K562 (cell line): Measurements from ENCODE around the gene PPP1R37. TPM values are rescaled to one million over a fixed set of nuclear protein-coding genes. Genes with fewer than 3 reads are reported as not detected.
A peak's percentile ranks its signal among the peaks of the same experiment; 100 is the strongest.

Source experiments
- EP300 ChIP-seq: IDR thresholded peaks from 2 replicates; pipeline ENCODE4 v1.6.1; 2012; ENCODE audit warnings: low read length, improper control_type of control experiment
- EWSR1 ChIP-seq: fragments of 450-650 bp; IDR thresholded peaks from 2 replicates; pipeline ENCODE4 v1.6.1; 2018; ENCODE audit warnings: borderline replicate concordance, mild to moderate bottlenecking, low read depth, moderate library complexity; ENCODE audit not compliant: partially characterized antibody
- HIVEP1 ChIP-seq: fragments of 250-450 bp; sonication (Bioruptor Pico); IDR thresholded peaks from 2 replicates; pipeline ENCODE4 v1.4.0; 2020; ENCODE audit warnings: mild to moderate bottlenecking
- HMGN3 ChIP-seq: IDR thresholded peaks from 2 replicates; pipeline ENCODE4 v1.6.1; 2011; ENCODE audit warnings: borderline replicate concordance, low read depth, mild to moderate bottlenecking, mixed read lengths, low read length; ENCODE audit not compliant: insufficient read length; ENCODE audit errors: extremely low read depth
- HNRNPLL ChIP-seq: fragments of 200-400 bp; formaldehyde crosslinking; IDR thresholded peaks from 2 replicates; pipeline ENCODE4 v1.6.1; 2017; ENCODE audit warnings: low read length, low read depth, mild to moderate bottlenecking; ENCODE audit not compliant: poor library complexity, severe bottlenecking
- MYC ChIP-seq, 2 experiments: fragments of 250-450 bp in 1 of 2; sonication (Bioruptor Pico) in 1 of 2; IDR thresholded peaks; 2 replicates each; pipeline versions ENCODE4 v1.5.1 to v1.6.1; 2012 to 2021; ENCODE audit warnings: low read depth in 2 of 2, borderline replicate concordance in 1 of 2, improper control_type of control experiment in 1 of 2, low read length in 1 of 2, mild to moderate bottlenecking in 1 of 2, moderate library complexity in 1 of 2
- NCOA6 ChIP-seq: fragments of 450-650 bp; IDR thresholded peaks from 2 replicates; pipeline ENCODE4 v1.6.1; 2017; ENCODE audit warnings: mild to moderate bottlenecking
- NFIX ChIP-seq: fragments of 250-450 bp; sonication (Bioruptor Pico); IDR thresholded peaks from 2 replicates; pipeline ENCODE4 v1.4.0; 2020; ENCODE audit warnings: low read depth, mild to moderate bottlenecking, moderate library complexity
- NFRKB ChIP-seq: fragments of 450-650 bp; IDR thresholded peaks from 2 replicates; pipeline ENCODE4 v1.6.1; 2016; ENCODE audit warnings: low read depth
- SAFB ChIP-seq: fragments of 200-400 bp; formaldehyde crosslinking; IDR thresholded peaks from 2 replicates; pipeline ENCODE4 v1.6.1; 2017; ENCODE audit warnings: low read depth, low read length, borderline replicate concordance
- TOE1 ChIP-seq, 2 experiments: fragments of 450-650 bp in 1 of 2; sonication (generic) in 1 of 2; formaldehyde crosslinking in 1 of 2; IDR thresholded peaks; 2 replicates each; pipeline versions ENCODE4 v1.7.1 to v1.8.0; 2016 to 2022; ENCODE audit warnings: borderline replicate concordance in 2 of 2, mild to moderate bottlenecking in 2 of 2, antibody characterized with exemption in 1 of 2, inconsistent platforms in 1 of 2, low read depth in 1 of 2, missing genetic modification reagents in 1 of 2, moderate library complexity in 1 of 2
- ZFP36 ChIP-seq: fragments of 150-350 bp; IDR thresholded peaks from 2 replicates; pipeline ENCODE4 v1.6.1; 2018; ENCODE audit warnings: low read length, low read depth; ENCODE audit not compliant: partially characterized antibody
- ZNF551 ChIP-seq: fragments of 250-450 bp; sonication (Bioruptor Pico); IDR thresholded peaks from 2 replicates; pipeline ENCODE4 v1.5.0; 2021; ENCODE audit warnings: mild to moderate bottlenecking, moderate library complexity
- polyA plus RNA-seq, 8 experiments: library from polyadenylated mRNA; depleted of rRNA in 4 of 8; stranded (reverse) in 5 of 8; unstranded in 3 of 8; fragments of >200 nt; fragmentation: Nextera tagmentation in 2 of 8; fragmentation: Illumina TruSeq in 1 of 8; extraction: Ambion mirVana in 2 of 8; extraction: Trizol in 1 of 8; gene quantifications; 2 replicates each; pipeline versions ENCODE4 v1.2.1 to v1.2.3, GENCODE V29; 2011 to 2014; ENCODE audit warnings: inconsistent platforms in 1 of 8, missing spikeins in 1 of 8
- total RNA-seq, 7 experiments: library from RNA; depleted of rRNA in 6 of 7; stranded (reverse); fragments of >200 nt in 6 of 7; fragmentation: Illumina TruSeq in 2 of 7; extraction: Trizol in 2 of 7; gene quantifications; 2 replicates each; pipeline versions ENCODE4 v1.2.1 to v1.2.3, GENCODE V29; 2011 to 2021; ENCODE audit warnings: low replicate concordance in 1 of 7
- TF ChIP-seq, protein P1 (sequence below), 2 experiments: fragments of 450-650 bp; conservative IDR thresholded peaks; 2 replicates each; pipeline ENCODE4 v1.6.1; 2017; ENCODE audit warnings: mild to moderate bottlenecking in 2 of 2, moderate library complexity in 2 of 2
- TF ChIP-seq, protein P2 (sequence below), 2 experiments: fragments of 450-650 bp in 1 of 2; sonication (generic) in 1 of 2; formaldehyde crosslinking; conservative IDR thresholded peaks; 2 replicates each; pipeline versions ENCODE4 v1.4.0 to v1.8.1; 2020 to 2022; ENCODE audit warnings: mild to moderate bottlenecking in 1 of 2, missing genetic modification reagents in 1 of 2
- TF ChIP-seq, protein P3 (sequence below): fragments of 250-450 bp; sonication (Bioruptor Pico); IDR thresholded peaks from 2 replicates; pipeline ENCODE4 v1.5.0; 2020; ENCODE audit warnings: mild to moderate bottlenecking
- TF ChIP-seq, protein P4 (sequence below): sonication (generic); formaldehyde crosslinking; IDR thresholded peaks from 2 replicates; pipeline ENCODE4 v1.9.0; 2022; ENCODE audit warnings: mild to moderate bottlenecking, missing genetic modification reagents
- TF ChIP-seq, protein P5 (sequence below): fragments of 450-650 bp; formaldehyde crosslinking; IDR thresholded peaks from 2 replicates; pipeline ENCODE4 v1.4.0; 2022; ENCODE audit warnings: missing genetic modification characterization

Gene PPP1R37
- total and polyA plus RNA-seq, 9 of the 15 experiments (the other 6 are each of a cell fraction or from before 2014, with no cell fraction given), result 0.04 to 20.3 (median 7.3) TPM

DNA sequence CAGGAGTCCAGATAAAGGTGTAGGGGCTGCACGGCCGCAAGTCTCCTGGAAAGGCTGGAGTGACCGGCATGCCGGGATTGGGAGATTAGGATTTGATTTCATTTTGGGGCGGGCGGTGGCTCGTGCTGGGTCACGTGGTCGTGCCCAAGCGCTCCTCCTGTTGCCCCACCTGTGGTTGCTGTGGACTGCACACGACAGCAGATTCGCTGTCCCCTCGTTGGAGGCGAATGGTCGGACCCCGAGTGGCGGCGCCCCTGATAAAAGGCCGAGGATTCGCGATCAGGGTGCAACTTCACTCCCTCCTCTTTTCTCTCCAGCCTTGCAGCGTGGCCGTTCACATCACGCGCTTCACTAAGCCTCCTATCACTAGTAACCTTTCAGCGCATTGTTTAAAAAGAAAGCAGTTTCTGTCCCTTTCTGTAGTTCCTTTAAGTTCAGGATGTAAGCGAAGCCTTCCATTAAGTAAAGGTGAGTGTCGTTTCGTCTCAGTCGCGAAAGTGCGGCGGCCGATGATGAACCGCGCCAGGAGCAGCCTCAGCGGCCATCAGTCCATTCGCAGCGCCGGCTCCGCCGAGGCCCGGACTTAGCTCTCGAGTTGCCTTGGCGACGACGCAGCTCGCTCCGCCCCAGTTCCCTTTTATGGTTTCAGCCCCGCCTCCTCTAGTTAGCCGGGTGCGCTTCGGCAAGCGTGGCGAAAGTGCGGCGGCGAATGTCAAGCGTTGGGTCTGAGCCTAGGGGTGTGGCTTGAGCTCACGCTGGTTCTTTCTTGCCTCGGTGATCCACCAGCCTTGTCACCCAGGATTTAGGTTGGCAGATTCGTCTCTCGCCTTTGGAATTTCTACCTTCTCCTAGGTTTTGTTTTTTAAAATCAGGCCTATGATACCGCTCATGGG, 1.7 kb upstream of the PPP1R37 start (continued):
- TF ChIP-seq TOE1 (IDR thresholded peaks at IDR 0.05; ENCODE audit: borderline replicate concordance) (peak; percentile 77), TOE1 (CRISPR knock-in tag; IDR thresholded peaks at IDR 0.05; ENCODE audit: borderline replicate concordance, low read depth) (no peak), ZFP36 (peak; percentile 32), MYC (IDR thresholded peaks at IDR 0.05; ENCODE audit: low read depth, low read length) (peak; percentile 56), MYC (CRISPR knock-in tag; IDR thresholded peaks at IDR 0.05; ENCODE audit: borderline replicate concordance, low read depth) (no peak), NFRKB (0 out of 2 replicates have a peak, but pooled peaks have one; percentile 28), ZNF551 (CRISPR knock-in tag) (no peak), HNRNPLL (peak; percentile 89), NFIX (CRISPR knock-in tag) (no peak), EP300 (peak; percentile 94), SAFB (no peak), HIVEP1 (no peak), HMGN3 (peak; percentile 74), EWSR1 (no peak), NCOA6 (no peak)
- TF ChIP-seq, protein P1, sequence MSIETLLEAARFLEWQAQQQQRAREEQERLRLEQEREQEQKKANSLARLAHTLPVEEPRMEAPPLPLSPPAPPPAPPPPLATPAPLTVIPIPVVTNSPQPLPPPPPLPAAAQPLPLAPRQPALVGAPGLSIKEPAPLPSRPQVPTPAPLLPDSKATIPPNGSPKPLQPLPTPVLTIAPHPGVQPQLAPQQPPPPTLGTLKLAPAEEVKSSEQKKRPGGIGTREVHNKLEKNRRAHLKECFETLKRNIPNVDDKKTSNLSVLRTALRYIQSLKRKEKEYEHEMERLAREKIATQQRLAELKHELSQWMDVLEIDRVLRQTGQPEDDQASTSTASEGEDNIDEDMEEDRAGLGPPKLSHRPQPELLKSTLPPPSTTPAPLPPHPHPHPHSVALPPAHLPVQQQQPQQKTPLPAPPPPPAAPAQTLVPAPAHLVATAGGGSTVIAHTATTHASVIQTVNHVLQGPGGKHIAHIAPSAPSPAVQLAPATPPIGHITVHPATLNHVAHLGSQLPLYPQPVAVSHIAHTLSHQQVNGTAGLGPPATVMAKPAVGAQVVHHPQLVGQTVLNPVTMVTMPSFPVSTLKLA (conservative IDR thresholded peaks at IDR 0.05), result peak; percentile 34 to 60; a peak in 3 of 4 replicates
- TF ChIP-seq, protein P2, sequence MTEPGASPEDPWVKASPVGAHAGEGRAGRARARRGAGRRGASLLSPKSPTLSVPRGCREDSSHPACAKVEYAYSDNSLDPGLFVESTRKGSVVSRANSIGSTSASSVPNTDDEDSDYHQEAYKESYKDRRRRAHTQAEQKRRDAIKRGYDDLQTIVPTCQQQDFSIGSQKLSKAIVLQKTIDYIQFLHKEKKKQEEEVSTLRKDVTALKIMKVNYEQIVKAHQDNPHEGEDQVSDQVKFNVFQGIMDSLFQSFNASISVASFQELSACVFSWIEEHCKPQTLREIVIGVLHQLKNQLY (CRISPR knock-in tag; conservative IDR thresholded peaks at IDR 0.05), result no peak
- TF ChIP-seq, protein P3, sequence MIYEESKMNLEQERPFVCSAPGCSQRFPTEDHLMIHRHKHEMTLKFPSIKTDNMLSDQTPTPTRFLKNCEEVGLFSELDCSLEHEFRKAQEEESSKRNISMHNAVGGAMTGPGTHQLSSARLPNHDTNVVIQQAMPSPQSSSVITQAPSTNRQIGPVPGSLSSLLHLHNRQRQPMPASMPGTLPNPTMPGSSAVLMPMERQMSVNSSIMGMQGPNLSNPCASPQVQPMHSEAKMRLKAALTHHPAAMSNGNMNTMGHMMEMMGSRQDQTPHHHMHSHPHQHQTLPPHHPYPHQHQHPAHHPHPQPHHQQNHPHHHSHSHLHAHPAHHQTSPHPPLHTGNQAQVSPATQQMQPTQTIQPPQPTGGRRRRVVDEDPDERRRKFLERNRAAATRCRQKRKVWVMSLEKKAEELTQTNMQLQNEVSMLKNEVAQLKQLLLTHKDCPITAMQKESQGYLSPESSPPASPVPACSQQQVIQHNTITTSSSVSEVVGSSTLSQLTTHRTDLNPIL, result no peak
- TF ChIP-seq, protein P4, sequence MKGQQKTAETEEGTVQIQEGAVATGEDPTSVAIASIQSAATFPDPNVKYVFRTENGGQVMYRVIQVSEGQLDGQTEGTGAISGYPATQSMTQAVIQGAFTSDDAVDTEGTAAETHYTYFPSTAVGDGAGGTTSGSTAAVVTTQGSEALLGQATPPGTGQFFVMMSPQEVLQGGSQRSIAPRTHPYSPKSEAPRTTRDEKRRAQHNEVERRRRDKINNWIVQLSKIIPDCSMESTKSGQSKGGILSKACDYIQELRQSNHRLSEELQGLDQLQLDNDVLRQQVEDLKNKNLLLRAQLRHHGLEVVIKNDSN (CRISPR knock-in tag), result peak; percentile 81
- TF ChIP-seq, protein P5, sequence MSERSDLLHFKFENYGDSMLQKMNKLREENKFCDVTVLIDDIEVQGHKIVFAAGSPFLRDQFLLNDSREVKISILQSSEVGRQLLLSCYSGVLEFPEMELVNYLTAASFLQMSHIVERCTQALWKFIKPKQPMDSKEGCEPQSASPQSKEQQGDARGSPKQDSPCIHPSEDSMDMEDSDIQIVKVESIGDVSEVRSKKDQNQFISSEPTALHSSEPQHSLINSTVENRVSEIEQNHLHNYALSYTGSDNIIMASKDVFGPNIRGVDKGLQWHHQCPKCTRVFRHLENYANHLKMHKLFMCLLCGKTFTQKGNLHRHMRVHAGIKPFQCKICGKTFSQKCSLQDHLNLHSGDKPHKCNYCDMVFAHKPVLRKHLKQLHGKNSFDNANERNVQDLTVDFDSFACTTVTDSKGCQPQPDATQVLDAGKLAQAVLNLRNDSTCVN (CRISPR knock-in tag), result no peak
